Measurements from ENCODE around the gene CCDC141.

CCDC141 gene

GRCh38 chr2:178895171-178895570 lies 154.8 kb downstream of the CCDC141 start:
- Histone ChIP-seq H3K9me3 (ENCODE audit: control insufficient read depth, insufficient read depth, low read length) (no peaks in the 10 kb centered on the region), H3K4me1 (ENCODE audit: insufficient read depth, low read length) (no peaks in the 10 kb centered on the region), H3K9ac (ENCODE audit: low read depth, low read length) (no peak overlapping the region), H3K36me3 (ENCODE audit: insufficient read depth, low read length) (peaks cover 2% of the 10 kb centered on the region; the same call in 1 of the 2 replicates)

GRCh38 chr2:178892751-178893625 lies 156.9 kb downstream of the CCDC141 start:
- no peak overlapping the region for H3K9ac ChIP-seq (ENCODE audit: low read depth, low read length)
- H3K9me3 ChIP-seq (ENCODE audit: control insufficient read depth, insufficient read depth, low read length): no peaks in the 10 kb centered on the region
- no peaks in the 10 kb centered on the region for H3K4me1 ChIP-seq (ENCODE audit: insufficient read depth, low read length)
- H3K36me3 ChIP-seq (ENCODE audit: insufficient read depth, low read length): no peaks in the 10 kb centered on the region

GRCh38 chr2:178891959-178892485 lies 157.9 kb downstream of the CCDC141 start:
- Histone ChIP-seq H3K4me1 (ENCODE audit: insufficient read depth, low read length) (no peaks in the 10 kb centered on the region), H3K9me3 (ENCODE audit: control insufficient read depth, insufficient read depth, low read length) (no peaks in the 10 kb centered on the region), H3K9ac (ENCODE audit: low read depth, low read length) (no peak overlapping the region), H3K36me3 (ENCODE audit: insufficient read depth, low read length) (no peaks in the 10 kb centered on the region)

- no peaks in the 10 kb centered on the region for H3K9me3 ChIP-seq (ENCODE audit: control insufficient read depth, insufficient read depth, low read length)
- no peaks in the 10 kb centered on the region for H3K36me3 ChIP-seq (ENCODE audit: insufficient read depth, low read length)
These were observed 158.5 kb downstream of the CCDC141 start for GRCh38 chr2:178891265-178891958.

GRCh38 chr2:178886006-178886405 lies 163.9 kb downstream of the CCDC141 start:
- no peaks in the 10 kb centered on the region for H3K36me3 ChIP-seq (ENCODE audit: insufficient read depth, low read length)
- no peaks in the 10 kb centered on the region for H3K4me1 ChIP-seq (ENCODE audit: insufficient read depth, low read length)
- H3K9me3 ChIP-seq (ENCODE audit: control insufficient read depth, insufficient read depth, low read length): no peaks in the 10 kb centered on the region
- no peak overlapping the region for H3K9ac ChIP-seq (ENCODE audit: low read depth, low read length)

More at GRCh38 chr2:178891265-178891958, 158.5 kb downstream of the CCDC141 start:
- no peaks in the 10 kb centered on the region for H3K4me1 ChIP-seq (ENCODE audit: insufficient read depth, low read length)
- H3K9ac ChIP-seq (ENCODE audit: low read depth, low read length): no peak overlapping the region

GRCh38 chr2:178884440-178884839 lies 165.5 kb downstream of the CCDC141 start:
- no peaks in the 10 kb centered on the region for H3K36me3 ChIP-seq (ENCODE audit: insufficient read depth, low read length)
- no peaks in the 10 kb centered on the region for H3K4me1 ChIP-seq (ENCODE audit: insufficient read depth, low read length)
- H3K9ac ChIP-seq (ENCODE audit: low read depth, low read length): no peak overlapping the region
- no peaks in the 10 kb centered on the region for H3K9me3 ChIP-seq (ENCODE audit: control insufficient read depth, insufficient read depth, low read length)

GRCh38 chr2:178882666-178883440 lies 167.1 kb downstream of the CCDC141 start:
- Histone ChIP-seq H3K4me1 (ENCODE audit: insufficient read depth, low read length) (no peaks in the 10 kb centered on the region), H3K9ac (ENCODE audit: low read depth, low read length) (no peak overlapping the region)

GRCh38 chr2:178881075-178881474 lies 168.9 kb downstream of the CCDC141 start:
- H3K9ac ChIP-seq (ENCODE audit: low read depth, low read length): no peak overlapping the region
- H3K36me3 ChIP-seq (ENCODE audit: insufficient read depth, low read length): no peaks in the 10 kb centered on the region
- H3K9me3 ChIP-seq (ENCODE audit: control insufficient read depth, insufficient read depth, low read length): no peaks in the 10 kb centered on the region
- no peaks in the 10 kb centered on the region for H3K4me1 ChIP-seq (ENCODE audit: insufficient read depth, low read length)

More at GRCh38 chr2:178882666-178883440, 167.1 kb downstream of the CCDC141 start:
- no peaks in the 10 kb centered on the region for H3K9me3 ChIP-seq (ENCODE audit: control insufficient read depth, insufficient read depth, low read length)
- no peaks in the 10 kb centered on the region for H3K36me3 ChIP-seq (ENCODE audit: insufficient read depth, low read length)

- Histone ChIP-seq H3K9me3 (ENCODE audit: control insufficient read depth, insufficient read depth, low read length) (no peaks in the 10 kb centered on the region), H3K4me1 (ENCODE audit: insufficient read depth, low read length) (no peaks in the 10 kb centered on the region), H3K9ac (ENCODE audit: low read depth, low read length) (no peak overlapping the region), H3K36me3 (ENCODE audit: insufficient read depth, low read length) (no peaks in the 10 kb centered on the region)
These were observed 169.7 kb downstream of the CCDC141 start for GRCh38 chr2:178880257-178880656.

GRCh38 chr2:178877874-178878273 lies 172.1 kb downstream of the CCDC141 start:
- Histone ChIP-seq H3K9me3 (ENCODE audit: control insufficient read depth, insufficient read depth, low read length) (no peaks in the 10 kb centered on the region), H3K36me3 (ENCODE audit: insufficient read depth, low read length) (no peaks in the 10 kb centered on the region), H3K9ac (ENCODE audit: low read depth, low read length) (no peak overlapping the region), H3K4me1 (ENCODE audit: insufficient read depth, low read length) (peaks cover 5% of the 10 kb centered on the region)

- H3K9me3 ChIP-seq (ENCODE audit: control insufficient read depth, insufficient read depth, low read length): no peaks in the 10 kb centered on the region
- H3K9ac ChIP-seq (ENCODE audit: low read depth, low read length): no peak overlapping the region
- H3K4me1 ChIP-seq (ENCODE audit: insufficient read depth, low read length): peaks cover 5% of the 10 kb centered on the region
- H3K36me3 ChIP-seq (ENCODE audit: insufficient read depth, low read length): no peaks in the 10 kb centered on the region
These were observed 175.3 kb downstream of the CCDC141 start for GRCh38 chr2:178874529-178875240.

- H3K4me1 ChIP-seq (ENCODE audit: insufficient read depth, low read length): peaks cover 5% of the 10 kb centered on the region
These were observed 176.0 kb downstream of the CCDC141 start for GRCh38 chr2:178873912-178874311.

GRCh38 chr2:178871536-178871935 lies 178.4 kb downstream of the CCDC141 start:
- no peaks in the 10 kb centered on the region for H3K36me3 ChIP-seq (ENCODE audit: insufficient read depth, low read length)

More at GRCh38 chr2:178873912-178874311, 176.0 kb downstream of the CCDC141 start:
- Histone ChIP-seq H3K9ac (ENCODE audit: low read depth, low read length) (no peak overlapping the region), H3K36me3 (ENCODE audit: insufficient read depth, low read length) (no peaks in the 10 kb centered on the region), H3K9me3 (ENCODE audit: control insufficient read depth, insufficient read depth, low read length) (no peaks in the 10 kb centered on the region)

More at GRCh38 chr2:178871536-178871935, 178.4 kb downstream of the CCDC141 start:
- H3K4me1 ChIP-seq (ENCODE audit: insufficient read depth, low read length): peaks cover 5% of the 10 kb centered on the region
- no peaks in the 10 kb centered on the region for H3K9me3 ChIP-seq (ENCODE audit: control insufficient read depth, insufficient read depth, low read length)
- no peak overlapping the region for H3K9ac ChIP-seq (ENCODE audit: low read depth, low read length)
